ENCODE data around the gene TMEM185B. TPM values are rescaled to one million over a fixed set of nuclear protein-coding genes. Genes with fewer than 3 reads are reported as not detected.

Gene TMEM185B
- total and polyA plus RNA-seq, 2 of the 4 experiments (the other 2 are of a cell fraction) = 17.7 to 26.1 TPM

GRCh38 chr2:120250640-120251039 lies 27.4 kb upstream of the TMEM185B start:
- no TSS peak for BruUV-seq (replicated peaks)
- no peak overlapping the region for H3K27ac ChIP-seq (ENCODE audit: insufficient read depth, low read length)
- peaks cover 6% of the 10 kb centered on the region; the same call in 1 of the 2 replicates for H3K4me1 ChIP-seq (ENCODE audit: control insufficient read depth, insufficient read depth, low read length)
- no peak overlapping the region for H2BK20ac ChIP-seq (ENCODE audit: low read depth, low read length)
- peaks cover 11% of the 10 kb centered on the region; the same call in 1 of the 2 replicates for H3K27me3 ChIP-seq (ENCODE audit: control insufficient read depth, insufficient read depth, low read length)
- H4K8ac ChIP-seq (ENCODE audit: low read depth in 2 of 2, low read length in 2 of 2) = no peak overlapping the region
- H4K20me1 ChIP-seq (ENCODE audit: insufficient read depth, low read length) = peaks cover 23% of the 10 kb centered on the region
- no peak for ATAC-seq (ENCODE audit: low read depth)
- no peak overlapping the region for H2BK120ac ChIP-seq (ENCODE audit: low read depth, low read length)
- H3K14ac ChIP-seq (replicated peaks; ENCODE audit: low read depth, low read length) = no peak overlapping the region
- H2AK9ac ChIP-seq (replicated peaks; ENCODE audit: low read depth, low read length, poor library complexity) = no peak overlapping the region
- WGBS, 2 experiments (ENCODE audit: extremely low coverage in 2 of 2, insufficient read length in 1 of 2) = 40% methylated on average over 1 of the region's 4 CpGs; no CpG with 5 or more reads in 1 of the 2 experiments
- H3K4me3 ChIP-seq (ENCODE audit: insufficient read depth, low read depth, low read length) = no peak overlapping the region
- peaks cover 8% of the 10 kb centered on the region; the same call in 1 of the 2 replicates for H3K9me1 ChIP-seq (ENCODE audit: insufficient read depth, low read length)
- H3K18ac ChIP-seq (ENCODE audit: low read depth, low read length) = no peak overlapping the region
- H4K5ac ChIP-seq (ENCODE audit: low read depth, low read length) = no peak overlapping the region
- no peak for TF ChIP-seq RCOR1 (IDR thresholded peaks at IDR 0.05; ENCODE audit: insufficient replicate concordance, low read length)
- no peak for TF ChIP-seq BHLHE40 (IDR thresholded peaks at IDR 0.05; ENCODE audit: low read depth, low read length)
- TF ChIP-seq ELK1 (IDR thresholded peaks at IDR 0.05; ENCODE audit: borderline replicate concordance, low read depth, low read length) = no peak
- TF ChIP-seq NFE2L2 (IDR thresholded peaks at IDR 0.05; ENCODE audit: low read depth, low read length) = no peak
- CTCF ChIA-PET = no interaction called here
- H2BK15ac ChIP-seq (ENCODE audit: low read depth, low read length) = no peak overlapping the region
- H3K9ac ChIP-seq (ENCODE audit: low read depth, low read length) = no peak overlapping the region
- dilution Hi-C loops (cut with HindIII; ENCODE audit: low sequenced_read_pairs, unreplicated experiment) (no loop called here), in situ Hi-C loops (cut with MboI; ENCODE audit: low sequenced_read_pairs) (no loop called here), intact Hi-C loops (cut with micrococcal nuclease) (loop anchor here (5.0 kb wide), 1 partner anchor 427 kb away; no protein-coding TSS in a partner anchor)
- peaks cover 4 to 24% of the 10 kb centered on the region in 2 experiments for H3K79me1 ChIP-seq (ENCODE audit: low read depth in 1 of 2, low read length in 2 of 2)
- no peak overlapping the region for H2AK5ac ChIP-seq (ENCODE audit: low read depth, low read length)
- H3K4me2 ChIP-seq (ENCODE audit: low read depth, low read length) = no peak overlapping the region
- no peak overlapping the region for H2AFZ ChIP-seq (replicated peaks; ENCODE audit: low read length, poor library complexity)
- H3K23ac ChIP-seq (ENCODE audit: low read depth, low read length) = no peak overlapping the region
- DNase-seq = no peak
- H3K9me3 ChIP-seq (ENCODE audit: control insufficient read depth, insufficient read depth, low read length) = no peaks in the 10 kb centered on the region
- H2BK5ac ChIP-seq (ENCODE audit: low read depth, low read length, poor library complexity, severe bottlenecking) = no peak overlapping the region
- POLR2A ChIA-PET (ENCODE audit: unreplicated experiment) = no interaction called here
- no peak overlapping the region for H4K91ac ChIP-seq (ENCODE audit: insufficient read depth, low read depth, low read length)
- no peaks in the 10 kb centered on the region for H3K36me3 ChIP-seq (ENCODE audit: control insufficient read depth, insufficient read depth, low read length)
- H3K56ac ChIP-seq (ENCODE audit: extremely low read depth, insufficient read depth, low read length) = no peak overlapping the region
- no peak overlapping the region for H3K4ac ChIP-seq (ENCODE audit: low read depth, low read length)

All from IMR-90 (cell line).